H7 (cell line): Measurements from ENCODE around the gene CEP126. TPM values are rescaled to one million over a fixed set of nuclear protein-coding genes. Genes with fewer than 3 reads are reported as not detected.
A peak's percentile ranks its signal among the peaks of the same experiment; 100 is the strongest.

ENCODE experiments used
- DNase-seq: peaks from one replicate; pipeline ENCODE4 v3.0.0; 2012
- H3K27me3 ChIP-seq: 2 replicates; pipeline ENCODE4 v1.6.0; 2011; ENCODE audit warnings: mild to moderate bottlenecking, low read length; ENCODE audit not compliant: control insufficient read depth, insufficient read depth
- H3K36me3 ChIP-seq: replicated peaks from 2 replicates; pipeline ENCODE4 v1.5.1; 2011; ENCODE audit warnings: low read length; ENCODE audit not compliant: control insufficient read depth, insufficient read depth
- H3K4me3 ChIP-seq: 2 replicates; pipeline ENCODE4 v1.5.1; 2011; ENCODE audit warnings: low read depth, mild to moderate bottlenecking, control low read depth, low read length, moderate library complexity; ENCODE audit not compliant: insufficient read depth
- total RNA-seq: library from RNA; depleted of rRNA; stranded (reverse); fragments of >200 nt; shearing (Covaris generic); gene quantifications from 2 replicates; pipeline ENCODE4 v1.2.3, GENCODE V29; 2014

Gene CEP126
- total RNA-seq, 1 experiment from 2014 or later, result 0.59 TPM

DNA sequence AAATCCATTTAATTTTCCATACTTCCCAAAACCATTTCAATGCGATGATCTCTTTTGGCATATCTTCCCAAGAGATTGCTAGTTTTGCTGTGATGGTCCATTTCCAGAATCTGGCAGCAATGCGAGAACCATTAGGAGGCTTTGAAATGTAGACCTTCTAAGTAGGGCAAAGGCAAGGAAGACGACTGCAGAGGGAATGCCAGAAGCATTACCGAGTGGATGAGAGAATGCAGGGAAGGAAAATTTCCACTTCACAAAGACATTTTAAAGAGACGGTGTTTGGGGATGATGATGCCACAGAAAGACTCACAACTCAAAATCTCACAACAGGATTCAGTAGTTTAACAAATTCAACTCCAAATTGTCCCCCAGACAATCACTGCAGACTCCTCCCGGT is 471 bp upstream of the CEP126 start:
- no peak for DNase-seq
- H3K4me3 ChIP-seq, result peak overlapping the region; percentile 71
- no peaks in the 10 kb centered on the region for H3K27me3 ChIP-seq
- H3K36me3 ChIP-seq, result no peaks in the 10 kb centered on the region

GRCh38 chr11:101915791-101916291 is 1.0 kb downstream of the CEP126 start:
- no peaks in the 10 kb centered on the region for H3K36me3 ChIP-seq
- no peak for DNase-seq
- no peak overlapping the region for H3K4me3 ChIP-seq
- no peaks in the 10 kb centered on the region for H3K27me3 ChIP-seq

- no peaks in the 10 kb centered on the region for H3K27me3 ChIP-seq
- no peaks in the 10 kb centered on the region for H3K36me3 ChIP-seq
- no peak for DNase-seq
- H3K4me3 ChIP-seq, result peak within 1 kb of the TSS; percentile 71
Observed at GRCh38 chr11:101916422-101916821, 1.6 kb downstream of the CEP126 start, which contains the start of gene ANGPTL5. ANGPTL5 (minus strand) TSS chr11:101916522; CDS start chr11:101907909, 8,613 bp downstream.

GRCh38 chr11:101917226-101917625 is 2.4 kb downstream of the CEP126 start:
- no peaks in the 10 kb centered on the region for H3K27me3 ChIP-seq

GRCh38 chr11:101920992-101921391 is 6.2 kb downstream of the CEP126 start:
- Histone ChIP-seq H3K36me3 (no peaks in the 10 kb centered on the region), H3K27me3 (no peaks in the 10 kb centered on the region), H3K4me3 (no peak overlapping the region)
- no peak for DNase-seq

More at GRCh38 chr11:101917226-101917625, 2.4 kb downstream of the CEP126 start:
- H3K36me3 ChIP-seq, result no peaks in the 10 kb centered on the region
- no peak for DNase-seq
- no peak overlapping the region for H3K4me3 ChIP-seq

DNA sequence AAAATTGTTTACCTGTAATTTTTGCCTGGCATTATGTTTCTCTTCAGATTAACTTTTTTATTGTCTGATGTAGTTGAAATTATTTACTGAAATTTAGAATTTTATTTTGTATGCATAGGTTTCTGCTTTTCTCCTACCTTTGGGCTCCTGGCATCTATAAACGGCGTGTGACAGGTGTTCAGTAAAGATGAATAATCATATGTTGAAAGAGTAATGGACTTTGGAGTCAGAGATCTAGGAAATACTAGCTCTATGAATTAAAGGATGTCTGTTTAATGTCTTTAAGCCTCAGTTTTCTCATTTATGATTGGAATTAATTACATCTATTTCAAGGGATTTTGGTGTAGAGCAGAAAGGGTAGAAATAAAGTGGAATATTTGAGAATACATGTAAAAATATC is 8.7 kb downstream of the CEP126 start:
- no peaks in the 10 kb centered on the region for H3K27me3 ChIP-seq
- H3K36me3 ChIP-seq, result no peaks in the 10 kb centered on the region
- no peak for DNase-seq
- H3K4me3 ChIP-seq, result no peak overlapping the region

DNA sequence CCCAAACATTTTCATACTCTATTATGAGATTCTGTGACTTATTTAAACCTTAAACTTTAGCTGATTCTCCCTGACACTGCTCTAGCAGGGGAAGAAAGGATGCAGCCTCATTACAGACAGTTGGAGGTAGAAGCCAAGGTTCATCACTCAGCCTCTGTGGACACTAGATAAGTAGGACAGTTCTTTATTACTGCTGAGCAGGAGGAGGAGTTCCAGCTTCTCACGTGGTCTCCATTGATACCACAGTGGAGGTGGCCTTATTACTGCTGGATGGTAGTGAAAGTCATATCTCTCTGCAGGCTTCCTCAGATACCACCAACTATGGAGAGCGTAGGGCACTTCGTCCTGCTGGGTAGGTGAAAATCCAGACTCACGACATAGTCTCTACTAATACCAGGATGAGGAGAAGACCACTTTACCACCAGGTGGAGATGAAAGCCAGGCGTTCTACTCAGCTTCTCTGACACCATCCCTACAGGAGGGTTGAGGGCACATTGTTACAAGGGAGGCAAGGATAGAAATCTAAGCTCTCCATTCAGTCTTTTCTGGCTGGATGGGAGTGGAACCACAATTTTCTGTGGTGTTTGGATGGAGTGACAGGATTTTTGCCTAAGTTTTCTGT is 14.6 kb downstream of the CEP126 start:
- H3K27me3 ChIP-seq, result no peaks in the 10 kb centered on the region
- no peaks in the 10 kb centered on the region for H3K36me3 ChIP-seq
- H3K4me3 ChIP-seq, result no peak overlapping the region
- no peak for DNase-seq

GRCh38 chr11:101931692-101932091 is 16.9 kb downstream of the CEP126 start:
- H3K36me3 ChIP-seq, result no peaks in the 10 kb centered on the region
- DNase-seq, result no peak
- H3K4me3 ChIP-seq, result no peak overlapping the region
- H3K27me3 ChIP-seq, result no peaks in the 10 kb centered on the region

DNA sequence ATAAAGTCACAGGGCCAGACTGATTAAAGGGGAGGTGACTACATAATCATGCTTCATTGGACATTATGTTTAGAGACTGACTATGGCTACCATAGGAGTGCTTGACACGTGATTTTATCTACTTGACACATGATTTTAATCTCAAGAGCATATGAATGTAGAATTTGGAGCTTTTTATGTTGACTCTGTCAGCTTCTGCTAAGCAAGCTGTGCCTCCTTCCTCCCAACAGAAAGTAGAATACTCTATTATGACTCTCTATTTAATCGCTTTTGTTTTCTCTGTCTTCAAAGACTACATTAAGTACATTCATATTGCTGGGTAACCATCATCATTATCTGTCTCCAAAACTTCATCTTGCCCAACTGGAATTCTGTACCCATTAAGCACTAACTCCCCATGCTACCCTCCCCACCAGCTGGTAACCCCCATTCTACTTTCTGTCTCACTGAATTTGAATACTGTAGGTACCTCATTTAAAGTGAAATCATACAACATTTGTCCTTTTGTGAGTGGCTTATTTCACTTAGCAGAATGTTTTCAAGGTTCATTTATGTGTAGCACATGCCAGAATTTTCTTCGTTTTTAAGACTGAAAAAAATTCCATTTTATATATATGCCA is 26.2 kb downstream of the CEP126 start:
- H3K27me3 ChIP-seq, result no peaks in the 10 kb centered on the region
- H3K4me3 ChIP-seq, result no peak overlapping the region
- no peak for DNase-seq
- H3K36me3 ChIP-seq, result no peaks in the 10 kb centered on the region

DNA sequence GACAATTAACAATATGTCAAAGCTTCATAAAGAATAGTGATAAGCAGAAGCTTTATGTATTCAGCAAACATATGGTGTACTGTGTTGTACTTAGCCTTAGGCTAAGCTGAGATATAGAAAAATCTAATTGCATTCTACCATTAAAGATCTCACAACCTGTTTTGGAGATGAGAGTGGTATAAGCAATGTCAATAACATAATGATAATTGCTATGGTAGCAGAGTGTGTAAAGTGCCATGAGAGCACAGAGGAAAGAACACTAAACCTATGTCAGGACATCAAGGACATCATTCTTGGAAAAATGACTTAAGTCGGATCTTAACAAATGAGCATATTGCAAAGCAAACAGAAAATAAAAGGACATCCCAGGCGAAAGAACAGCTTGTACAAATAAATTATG is 30.1 kb downstream of the CEP126 start:
- no peak for DNase-seq
- H3K27me3 ChIP-seq, result no peaks in the 10 kb centered on the region
- no peaks in the 10 kb centered on the region for H3K36me3 ChIP-seq
- no peak overlapping the region for H3K4me3 ChIP-seq

DNA sequence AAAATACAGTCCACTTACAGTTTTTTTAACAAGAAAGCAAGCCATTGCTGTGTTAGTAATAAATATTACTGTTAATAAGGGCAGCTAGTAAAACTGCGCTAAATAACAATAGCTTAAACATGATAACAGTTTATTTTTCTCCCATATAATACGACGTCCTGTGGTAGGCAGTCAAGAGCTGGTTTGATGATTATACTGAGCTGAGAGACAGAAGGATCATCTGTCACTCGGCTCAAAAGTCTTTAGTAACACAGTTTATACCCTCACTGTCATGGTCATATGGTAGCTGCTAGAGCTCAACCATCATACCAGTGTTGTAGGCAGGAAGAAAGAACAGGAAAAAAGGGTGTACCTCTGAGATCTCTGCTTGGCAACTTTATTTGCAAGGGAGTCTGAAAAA is 30.6 kb downstream of the CEP126 start:
- no peaks in the 10 kb centered on the region for H3K36me3 ChIP-seq

DNA sequence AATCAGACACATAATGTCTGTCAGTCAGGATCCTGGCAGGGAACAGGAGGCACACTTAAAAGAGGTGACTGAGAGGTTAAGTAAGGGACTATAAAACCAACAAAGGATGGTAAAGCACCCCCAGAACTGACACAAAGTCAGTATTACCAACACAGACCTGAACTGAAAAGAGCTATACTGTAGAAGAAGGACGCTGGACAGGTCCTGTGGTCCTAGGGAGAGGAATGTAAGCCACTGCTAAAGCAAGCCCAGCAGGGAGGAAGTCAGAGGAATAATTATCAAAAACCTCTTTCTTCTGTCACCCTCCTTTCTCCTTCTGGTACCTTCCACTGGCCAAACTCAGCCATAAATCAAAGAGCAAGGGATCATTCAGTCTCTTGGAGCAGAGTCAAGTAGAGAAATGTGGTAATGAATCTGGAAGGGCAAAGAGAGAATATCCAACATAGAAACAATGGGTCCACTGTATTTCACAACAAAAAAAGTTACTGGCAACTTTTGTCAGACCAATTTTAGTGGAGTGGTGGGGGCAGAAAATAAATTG is 34.9 kb downstream of the CEP126 start:
- Histone ChIP-seq H3K27me3 (no peaks in the 10 kb centered on the region), H3K36me3 (no peaks in the 10 kb centered on the region), H3K4me3 (no peak overlapping the region)
- DNase-seq, result no peak

More for the DNA sequence above, 30.6 kb downstream of the CEP126 start:
- DNase-seq, result no peak
- Histone ChIP-seq H3K27me3 (no peaks in the 10 kb centered on the region), H3K4me3 (no peak overlapping the region)

DNA sequence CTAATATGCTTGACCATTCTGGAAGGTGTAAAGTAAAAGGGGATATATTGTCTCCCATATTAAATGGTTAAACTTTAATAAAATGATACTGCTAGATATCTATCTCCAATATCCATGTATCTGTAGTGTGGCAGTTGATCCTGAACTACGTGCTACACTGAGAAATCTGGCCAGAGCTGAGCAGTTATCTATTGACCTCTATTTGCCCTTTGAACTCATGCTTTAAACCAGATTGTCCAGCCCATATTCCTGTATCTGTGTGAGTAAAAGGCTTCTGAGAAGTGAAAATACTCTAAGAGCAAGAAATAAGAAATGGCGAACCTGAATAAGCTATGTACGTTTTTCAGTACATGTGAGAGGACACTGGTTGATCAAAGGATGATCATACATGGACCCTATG is 40.5 kb downstream of the CEP126 start:
- no peaks in the 10 kb centered on the region for H3K36me3 ChIP-seq
- no peaks in the 10 kb centered on the region for H3K27me3 ChIP-seq
- DNase-seq, result no peak
- no peak overlapping the region for H3K4me3 ChIP-seq

GRCh38 chr11:101955701-101956100 is 40.9 kb downstream of the CEP126 start:
- H3K4me3 ChIP-seq, result no peak overlapping the region
- H3K36me3 ChIP-seq, result no peaks in the 10 kb centered on the region
- no peaks in the 10 kb centered on the region for H3K27me3 ChIP-seq
- no peak for DNase-seq

DNA sequence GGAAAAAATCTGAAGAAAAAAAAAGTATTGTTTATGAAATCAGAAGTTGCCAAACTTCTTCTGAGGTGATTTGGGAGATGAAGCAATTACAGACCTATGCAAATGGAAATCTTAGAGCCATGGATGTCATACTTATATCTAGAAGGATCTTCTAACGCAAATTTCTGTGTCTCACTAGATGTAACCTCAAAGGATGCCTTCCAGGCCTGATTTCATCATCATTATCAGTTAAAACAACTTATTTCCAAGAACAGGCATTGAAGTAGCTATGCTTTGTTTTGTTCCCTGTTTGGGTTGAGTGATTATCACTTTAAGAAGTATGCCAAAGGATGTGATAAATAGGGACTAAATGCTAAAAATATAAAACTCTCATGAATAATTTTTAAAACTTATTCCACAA is 45.4 kb downstream of the CEP126 start:
- DNase-seq, result no peak
- Histone ChIP-seq H3K4me3 (no peak overlapping the region), H3K36me3 (no peaks in the 10 kb centered on the region), H3K27me3 (no peaks in the 10 kb centered on the region)
